Left lung (tissue), 10 donors: Measurements from ENCODE around the gene DAP. TPM values are rescaled to one million over a fixed set of nuclear protein-coding genes. Genes with fewer than 3 reads are reported as not detected.
"Not testable (repeated sequence)": the region's sequence is repeated elsewhere in the genome, so short reads cannot be mapped to it uniquely, and the experiment has no call there.

Experiments
- ATAC-seq: fragments of 200-7000 bp; cut with Tn5 transposase; one replicate; pipeline ENCODE4 v1.9.1; 2020; ENCODE audit warnings: moderate library complexity
- DNase-seq, 4 donors: peaks; one replicate each; pipeline ENCODE4 v3.0.0-alpha.2; 2013 to 2020
- H3K27ac ChIP-seq, 2 donors: fragments of 200-600 bp; sonication (generic) in 1 of 2; one replicate each; pipeline versions ENCODE4 v1.5.0 to v1.8.0; 2020 to 2021
- H3K27me3 ChIP-seq, 2 donors: fragments of 200-600 bp; sonication (generic) in 1 of 2; one replicate each; pipeline versions ENCODE4 v1.5.0 to v1.8.0; 2020 to 2021
- H3K36me3 ChIP-seq, 2 donors: fragments of 200-600 bp; sonication (generic) in 1 of 2; one replicate each; pipeline versions ENCODE4 v1.5.0 to v1.8.0; 2020 to 2021
- H3K4me1 ChIP-seq, 2 donors: fragments of 200-600 bp; one replicate each; pipeline ENCODE4 v1.8.0; 2021
- H3K4me3 ChIP-seq, 2 donors: fragments of 200-600 bp; sonication (generic) in 1 of 2; one replicate each; pipeline versions ENCODE4 v1.5.0 to v1.8.0; 2020 to 2021; ENCODE audit warnings: mild to moderate bottlenecking in 1 of 2
- H3K9me3 ChIP-seq, 2 donors: fragments of 200-600 bp; sonication (generic) in 1 of 2; one replicate each; pipeline versions ENCODE4 v1.5.0 to v1.8.0; 2020 to 2021
- CTCF ChIP-seq, 2 donors: fragments of 200-600 bp; sonication (generic) in 1 of 2; IDR thresholded peaks; one replicate each; pipeline versions ENCODE4 v1.5.0 to v1.8.0; 2021; ENCODE audit warnings: antibody characterized with exemption in 2 of 2
- intact Hi-C, 2 donors: fragments of 100-400 bp; cut with DNase I; formaldehyde crosslinking; loops; one replicate each; pipeline versions ENCODE4 v1.11.2 to v1.14.2; 2022
- polyA plus RNA-seq, 6 donors: library from polyadenylated mRNA; unstranded; fragments of 120-200 nt; gene quantifications; one replicate each; pipeline ENCODE4 v1.2.1, GENCODE V29; 2013; ENCODE audit not compliant: insufficient read length in 6 of 6
- total RNA-seq, 2 donors: library from RNA; stranded (reverse); fragmentation: NEBNext Ultra II Directional; extraction: Animal tissue kit (Norgen Biotek cat#: 25700); gene quantifications; one replicate each; pipeline ENCODE4 v1.2.1, GENCODE V29; 2021
- donor health status: DM: no; HTN: yes; CAD: no.
- donor health status: DM: no; HTN: no; CAD: no.

DAP gene
- total and polyA plus RNA-seq, 8 donors, result 78.5 to 125 (median 107) TPM

GRCh38 chr5:10645146-10645545 lies 115.9 kb downstream of the DAP start:
- Histone ChIP-seq H3K4me3 (no peak overlapping the region), H3K36me3 (no peaks in the 10 kb centered on the region), H3K27me3 (peaks cover 11 to 19% of the 10 kb centered on the region in 2 donors), H3K4me1 (peaks cover 0 to 16% of the 10 kb centered on the region in 2 donors), H3K9me3 (no peaks in the 10 kb centered on the region), H3K27ac (no peak overlapping the region)
- peak in 1 of 4 donors; percentile 25 for DNase-seq
- intact Hi-C loops, result no loop called here
- no peak for TF ChIP-seq CTCF (IDR thresholded peaks at IDR 0.05)
- ATAC-seq, result no peak

DNA sequence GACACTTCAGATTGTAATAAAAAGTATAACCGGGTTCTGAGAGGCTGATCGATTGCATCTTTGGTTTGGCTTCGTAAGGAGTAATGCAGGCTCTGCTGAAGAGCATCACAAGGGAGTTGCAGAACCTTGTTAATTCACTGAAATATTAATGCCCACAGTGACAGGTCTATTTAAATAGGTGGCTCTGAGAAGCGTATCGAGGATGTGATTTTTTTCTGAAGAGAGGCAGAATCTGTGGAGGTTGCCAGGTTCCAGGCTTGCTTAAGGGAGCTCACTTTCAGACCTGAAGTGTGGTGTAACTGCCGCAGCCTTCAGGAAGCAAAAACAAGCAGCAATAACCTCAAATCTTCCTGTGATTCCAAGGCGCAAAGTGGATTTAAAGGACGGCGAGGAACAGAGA lies 116.8 kb downstream of the DAP start:
- H3K4me3 ChIP-seq, result no peak overlapping the region
- ATAC-seq (no peak), DNase-seq (no peak)
- H3K9me3 ChIP-seq, result no peaks in the 10 kb centered on the region
- intact Hi-C loops, result no loop called here
- H3K27me3 ChIP-seq, result peaks cover 2 to 10% of the 10 kb centered on the region in 2 donors
- H3K4me1 ChIP-seq, result peaks cover 0 to 16% of the 10 kb centered on the region in 2 donors
- TF ChIP-seq CTCF (IDR thresholded peaks at IDR 0.05), result no peak
- no peak overlapping the region for H3K27ac ChIP-seq
- no peaks in the 10 kb centered on the region for H3K36me3 ChIP-seq

DNA sequence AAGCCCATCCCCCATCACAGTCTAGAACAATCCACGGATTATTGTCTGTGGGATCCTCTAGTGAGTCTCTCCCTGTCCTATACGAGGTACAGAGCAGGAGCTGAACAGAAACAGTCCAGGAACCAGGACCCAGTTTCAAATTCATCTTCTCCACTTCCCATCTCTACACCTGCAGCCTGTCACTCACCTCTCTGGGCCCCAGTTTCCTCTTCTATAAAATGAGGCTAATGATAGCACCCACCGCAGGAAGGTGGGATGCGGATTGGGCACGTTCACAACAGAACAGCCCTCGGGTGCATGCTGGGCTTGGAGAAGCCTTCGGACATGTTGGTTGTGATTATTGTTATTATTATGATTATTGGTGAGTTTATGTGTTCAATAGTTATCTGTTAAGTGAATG lies 118.7 kb downstream of the DAP start:
- no peaks in the 10 kb centered on the region for H3K36me3 ChIP-seq
- no peak for TF ChIP-seq CTCF (IDR thresholded peaks at IDR 0.05)
- ATAC-seq, result no peak
- no peak overlapping the region for H3K4me3 ChIP-seq
- no peak overlapping the region for H3K27ac ChIP-seq
- intact Hi-C loops, result no loop called here
- no peak for DNase-seq
- no peaks in the 10 kb centered on the region for H3K27me3 ChIP-seq
- peaks cover 0 to 16% of the 10 kb centered on the region in 2 donors for H3K4me1 ChIP-seq
- no peaks in the 10 kb centered on the region for H3K9me3 ChIP-seq

DNA sequence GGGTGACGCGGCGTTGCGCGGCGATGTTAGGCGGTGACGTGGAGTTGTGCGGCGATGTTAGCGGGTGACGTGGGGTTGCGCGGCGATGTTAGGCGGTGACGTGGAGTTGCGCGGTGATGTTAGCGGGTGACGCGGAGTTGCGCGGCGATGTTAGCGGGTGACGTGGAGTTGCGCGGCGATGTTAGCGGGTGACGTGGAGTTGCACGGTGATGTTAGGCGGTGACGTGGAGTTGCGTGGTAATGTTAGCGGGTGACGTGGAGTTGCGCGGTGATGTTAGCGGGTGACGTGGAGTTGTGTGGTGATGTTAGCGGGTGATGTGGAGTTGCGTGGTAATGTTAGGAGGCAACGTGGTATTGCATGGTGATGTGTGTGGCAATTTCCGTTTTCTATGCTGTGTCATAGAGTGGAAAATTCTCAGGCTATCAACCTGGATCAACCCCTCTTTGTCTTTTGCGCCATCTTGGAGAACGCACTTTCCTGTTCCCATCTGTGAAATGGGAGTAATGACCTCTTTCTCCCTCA lies 121.1 kb downstream of the DAP start:
- DNase-seq (no peak), ATAC-seq (no peak)
- TF ChIP-seq CTCF (IDR thresholded peaks at IDR 0.05), result no peak
- Histone ChIP-seq H3K9me3 (no peaks in the 10 kb centered on the region), H3K4me3 (no peak overlapping the region), H3K27me3 (no peaks in the 10 kb centered on the region), H3K36me3 (no peaks in the 10 kb centered on the region), H3K27ac (no peak overlapping the region), H3K4me1 (peaks cover 0 to 24% of the 10 kb centered on the region in 2 donors)
- intact Hi-C loops, result no loop called here

DNA sequence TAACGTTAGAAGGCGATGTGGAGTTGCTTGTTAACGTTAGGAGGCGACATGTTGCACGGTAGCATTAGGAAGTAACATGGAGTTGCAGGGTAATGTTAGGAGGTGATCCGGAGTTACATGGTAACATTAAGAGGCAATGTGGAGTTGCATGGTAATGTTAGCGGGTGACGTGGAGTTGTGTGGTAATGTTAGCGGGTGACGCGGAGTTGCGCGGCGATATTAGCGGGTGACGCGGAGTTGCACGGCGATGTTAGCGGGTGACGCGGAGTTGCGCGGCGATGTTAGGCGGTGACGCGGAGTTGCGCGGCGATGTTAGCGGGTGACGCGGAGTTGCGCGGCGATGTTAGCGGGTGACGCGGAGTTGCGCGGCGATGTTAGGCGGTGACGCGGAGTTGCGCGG lies 122.3 kb downstream of the DAP start:
- DNase-seq, H3K4me3 ChIP-seq, H3K36me3 ChIP-seq, H3K27ac ChIP-seq, H3K27me3 ChIP-seq, H3K9me3 ChIP-seq, intact Hi-C loops, ATAC-seq: not testable (repeated sequence)
- peaks cover 0 to 24% of the 10 kb centered on the region in 2 donors for H3K4me1 ChIP-seq

DNA sequence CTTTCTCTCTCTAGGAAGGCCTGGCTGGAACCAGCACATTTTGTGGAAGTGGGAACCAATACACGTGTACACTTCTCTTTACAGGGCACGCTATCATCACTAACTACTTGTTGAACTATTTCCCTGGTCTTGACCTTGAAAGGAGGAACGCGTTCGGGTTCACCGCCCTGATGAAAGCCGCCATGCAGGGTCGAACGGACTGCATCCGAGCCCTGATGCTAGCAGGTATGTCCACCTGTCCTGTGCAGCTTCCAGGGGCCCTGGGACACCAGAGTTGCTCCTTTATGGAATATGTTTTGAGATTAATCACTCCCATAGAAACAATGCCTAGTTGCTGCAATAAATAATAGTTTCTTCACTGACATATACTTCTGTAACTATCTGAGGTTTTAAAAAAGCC lies 123.1 kb downstream of the DAP start:
- Histone ChIP-seq H3K36me3 (no peaks in the 10 kb centered on the region), H3K27me3 (no peaks in the 10 kb centered on the region), H3K4me1 (peaks cover 0 to 31% of the 10 kb centered on the region in 2 donors), H3K4me3 (no peak overlapping the region), H3K27ac (no peak overlapping the region), H3K9me3 (no peaks in the 10 kb centered on the region)
- TF ChIP-seq CTCF (IDR thresholded peaks at IDR 0.05), result no peak
- DNase-seq (no peak), ATAC-seq (no peak)
- intact Hi-C loops, result no loop called here
